K562 (cell line): ENCODE data around the gene GARNL3. TPM values are rescaled to one million over a fixed set of nuclear protein-coding genes. Genes with fewer than 3 reads are reported as not detected.

ENCODE experiments used
- AFF1 ChIP-seq, 2 experiments: fragments of 450-650 bp; IDR thresholded peaks; 2 replicates each; pipeline ENCODE4 v1.6.1; 2018; ENCODE audit warnings: mild to moderate bottlenecking in 2 of 2, low read depth in 1 of 2; ENCODE audit not compliant: partially characterized antibody in 2 of 2
- ARID2 ChIP-seq: fragments of 450-650 bp; IDR thresholded peaks from 2 replicates; pipeline ENCODE4 v1.6.1; 2017; ENCODE audit warnings: antibody characterized with exemption, mild to moderate bottlenecking
- C11orf30 ChIP-seq: fragments of 450-650 bp; IDR thresholded peaks from 2 replicates; pipeline ENCODE4 v1.6.1; 2016; ENCODE audit warnings: low read depth, mild to moderate bottlenecking
- CREB1 ChIP-seq, 2 experiments: sonication (generic) in 1 of 2; formaldehyde crosslinking in 1 of 2; IDR thresholded peaks; 2 replicates each; pipeline versions ENCODE4 v1.6.1 to v1.8.0; 2012 to 2022; ENCODE audit warnings: inconsistent platforms in 1 of 2, mild to moderate bottlenecking in 1 of 2, missing genetic modification reagents in 1 of 2, moderate library complexity in 1 of 2
- FOXM1 ChIP-seq, 2 experiments: fragments of 450-650 bp in 1 of 2; sonication (generic) in 1 of 2; formaldehyde crosslinking in 1 of 2; IDR thresholded peaks; 2 replicates each; pipeline versions ENCODE4 v1.6.1 to v1.9.0; 2017 to 2022; ENCODE audit warnings: low read depth in 2 of 2, mild to moderate bottlenecking in 2 of 2, missing genetic modification reagents in 1 of 2, moderate library complexity in 1 of 2
- GTF3C2 ChIP-seq: IDR thresholded peaks from 3 replicates; pipeline ENCODE4 v1.6.1; 2011; ENCODE audit warnings: borderline replicate concordance, mild to moderate bottlenecking, moderate library complexity; ENCODE audit not compliant: insufficient read length; ENCODE audit errors: extremely low read depth
- HIVEP1 ChIP-seq: fragments of 250-450 bp; sonication (Bioruptor Pico); IDR thresholded peaks from 2 replicates; pipeline ENCODE4 v1.4.0; 2020; ENCODE audit warnings: mild to moderate bottlenecking
- KLF13 ChIP-seq: fragments of 450-650 bp; IDR thresholded peaks from 2 replicates; pipeline ENCODE4 v1.6.1; 2016; ENCODE audit warnings: missing genetic modification characterization, low read depth, mild to moderate bottlenecking, missing compliant biosample characterization, moderate library complexity, borderline replicate concordance
- NKRF ChIP-seq: fragments of 450-650 bp; IDR thresholded peaks from 2 replicates; pipeline ENCODE4 v1.6.1; 2016; ENCODE audit warnings: borderline replicate concordance
- PYGO2 ChIP-seq: fragments of 450-650 bp; IDR thresholded peaks from 2 replicates; pipeline ENCODE4 v1.6.1; 2016; ENCODE audit warnings: mild to moderate bottlenecking, missing genetic modification characterization, moderate library complexity, missing compliant biosample characterization
- RBM34 ChIP-seq: fragments of 200-400 bp; formaldehyde crosslinking; IDR thresholded peaks from 2 replicates; pipeline ENCODE4 v1.6.1; 2018; ENCODE audit warnings: low read length, borderline replicate concordance; ENCODE audit not compliant: insufficient read depth
- ZFP1 ChIP-seq: fragments of 450-650 bp; formaldehyde crosslinking; IDR thresholded peaks from 2 replicates; pipeline ENCODE4 v1.4.0; 2020; ENCODE audit warnings: mild to moderate bottlenecking, mixed read lengths
- ZNF586 ChIP-seq: fragments of 450-650 bp; formaldehyde crosslinking; conservative IDR thresholded peaks from 2 replicates; pipeline ENCODE4 v1.4.0; 2020; ENCODE audit warnings: mild to moderate bottlenecking, moderate library complexity
- ZNF77 ChIP-seq: fragments of 250-450 bp; sonication (Bioruptor Pico); IDR thresholded peaks from 2 replicates; pipeline ENCODE4 v1.5.0; 2020
- polyA plus RNA-seq, 8 experiments: library from polyadenylated mRNA; depleted of rRNA in 4 of 8; stranded (reverse) in 5 of 8; unstranded in 3 of 8; fragments of >200 nt; fragmentation: Nextera tagmentation in 2 of 8; fragmentation: Illumina TruSeq in 1 of 8; extraction: Ambion mirVana in 2 of 8; extraction: Trizol in 1 of 8; gene quantifications; 2 replicates each; pipeline versions ENCODE4 v1.2.1 to v1.2.3, GENCODE V29; 2011 to 2014; ENCODE audit warnings: inconsistent platforms in 1 of 8, missing spikeins in 1 of 8
- total RNA-seq, 7 experiments: library from RNA; depleted of rRNA in 6 of 7; stranded (reverse); fragments of >200 nt in 6 of 7; fragmentation: Illumina TruSeq in 2 of 7; extraction: Trizol in 2 of 7; gene quantifications; 2 replicates each; pipeline versions ENCODE4 v1.2.1 to v1.2.3, GENCODE V29; 2011 to 2021; ENCODE audit warnings: low replicate concordance in 1 of 7
- TF ChIP-seq, protein P1 (sequence below), 2 experiments: fragments of 200-800 bp in 1 of 2; sonication (Bioruptor generic) in 1 of 2; sonication (generic) in 1 of 2; formaldehyde crosslinking in 1 of 2; IDR thresholded peaks in 1 of 2; conservative IDR thresholded peaks in 1 of 2; 2 replicates each; pipeline versions ENCODE4 v1.5.0 to v1.6.1; 2016 to 2020; ENCODE audit warnings: missing compliant biosample characterization in 1 of 2, missing genetic modification characterization in 1 of 2, missing genetic modification reagents in 1 of 2

Gene GARNL3
- total and polyA plus RNA-seq, 9 of the 15 experiments (the other 6 are each of a cell fraction or from before 2014, with no cell fraction given), result 0.35 to 2.7 (median 1.6) TPM

DNA sequence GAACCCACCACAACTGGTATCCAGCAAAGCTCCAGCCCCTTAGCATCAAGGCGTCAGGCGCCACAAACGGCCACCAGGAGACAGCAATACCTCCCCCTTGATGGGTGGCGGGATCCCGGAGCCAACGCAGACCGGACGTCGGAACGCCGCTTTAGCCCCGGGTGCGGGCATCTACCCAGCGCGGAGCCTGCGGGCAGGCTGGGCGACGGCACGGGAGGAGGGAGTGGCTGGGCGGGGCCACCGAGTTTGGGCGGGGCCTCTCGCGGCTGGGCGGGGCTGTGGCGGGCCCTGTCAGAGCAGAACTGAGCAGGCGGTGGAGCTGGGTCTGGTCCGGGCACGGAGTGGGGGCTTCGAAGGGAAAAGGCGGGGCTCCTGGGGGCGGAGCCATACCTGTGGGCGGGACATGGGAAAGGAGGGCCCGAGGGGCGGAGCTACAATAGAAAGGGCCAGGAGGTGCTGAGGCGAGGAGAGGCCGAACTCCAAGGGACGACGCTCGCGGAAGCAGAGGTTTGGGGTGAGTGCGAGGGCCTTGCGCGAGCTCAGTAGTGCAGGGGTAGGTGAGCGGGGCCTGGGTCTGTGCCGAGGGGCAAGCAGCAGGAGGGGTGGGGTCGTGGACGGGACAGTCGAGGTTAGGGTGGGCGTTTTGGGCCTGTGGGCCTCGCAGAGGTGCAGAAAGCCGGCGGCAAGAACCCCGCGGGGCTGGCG is 40.2 kb upstream of the GARNL3 start (continued):
- TF ChIP-seq AFF1 (IDR thresholded peaks at IDR 0.05; ENCODE audit: low read depth in 1 of 2, partially characterized antibody in 2 of 2), result no peak
- no peak for TF ChIP-seq PYGO2
- TF ChIP-seq KLF13 (tag), result no peak
- no peak for TF ChIP-seq C11orf30
- TF ChIP-seq ZNF77, result no peak
- no peak for TF ChIP-seq RBM34
- TF ChIP-seq GTF3C2, result no peak
- no peak for TF ChIP-seq HIVEP1 (CRISPR knock-in tag)
- TF ChIP-seq ARID2, result no peak
- TF ChIP-seq NKRF, result no peak
- no peak for TF ChIP-seq ZFP1 (CRISPR knock-in tag)
- TF ChIP-seq ZNF586 (CRISPR knock-in tag), result no peak
- TF ChIP-seq, protein P1, sequence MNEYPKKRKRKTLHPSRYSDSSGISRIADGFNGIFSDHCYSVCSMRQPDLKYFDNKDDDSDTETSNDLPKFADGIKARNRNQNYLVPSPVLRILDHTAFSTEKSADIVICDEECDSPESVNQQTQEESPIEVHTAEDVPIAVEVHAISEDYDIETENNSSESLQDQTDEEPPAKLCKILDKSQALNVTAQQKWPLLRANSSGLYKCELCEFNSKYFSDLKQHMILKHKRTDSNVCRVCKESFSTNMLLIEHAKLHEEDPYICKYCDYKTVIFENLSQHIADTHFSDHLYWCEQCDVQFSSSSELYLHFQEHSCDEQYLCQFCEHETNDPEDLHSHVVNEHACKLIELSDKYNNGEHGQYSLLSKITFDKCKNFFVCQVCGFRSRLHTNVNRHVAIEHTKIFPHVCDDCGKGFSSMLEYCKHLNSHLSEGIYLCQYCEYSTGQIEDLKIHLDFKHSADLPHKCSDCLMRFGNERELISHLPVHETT (CRISPR knock-in tag; conservative IDR thresholded peaks at IDR 0.05 in 1 of 2, IDR thresholded peaks at IDR 0.05 in 1 of 2), result no peak
- TF ChIP-seq FOXM1 (IDR thresholded peaks at IDR 0.05; ENCODE audit: low read depth), result no peak
- no peak for TF ChIP-seq FOXM1 (CRISPR knock-in tag; IDR thresholded peaks at IDR 0.05; ENCODE audit: low read depth)
- no peak for TF ChIP-seq CREB1 (IDR thresholded peaks at IDR 0.05)
- TF ChIP-seq CREB1 (CRISPR knock-in tag; IDR thresholded peaks at IDR 0.05), result no peak
